ENCODE measurements around the gene FBF1.
"Not testable (repeated sequence)": the region's sequence is repeated elsewhere in the genome, so short reads cannot be mapped to it uniquely, and the experiment has no call there.

Gene FBF1

DNA sequence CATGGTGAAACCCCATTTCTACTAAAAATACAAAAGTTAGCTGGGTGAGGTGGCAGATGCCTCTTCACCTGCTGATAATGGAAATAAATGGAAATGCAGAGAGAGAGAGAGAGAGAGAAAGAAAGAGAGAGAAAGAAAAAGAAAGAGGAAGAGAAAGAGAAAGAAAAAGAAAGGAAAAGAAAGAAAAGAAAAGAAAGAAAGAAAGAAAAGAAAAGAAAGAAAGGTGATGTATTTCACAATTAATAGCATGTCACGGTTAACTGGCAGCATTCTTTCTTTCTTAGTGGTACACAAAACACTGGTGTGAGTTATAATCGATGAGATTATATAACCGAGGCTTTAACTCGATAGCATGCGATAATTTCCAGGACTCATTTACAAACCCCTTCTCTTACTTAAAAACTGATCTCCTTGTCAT, 34.9 kb upstream of the FBF1 start:
- Histone ChIP-seq H3K36me3 (peaks cover 51% of the 10 kb centered on the region), H3K4me3 (ENCODE audit: low read depth, low read length) (no peak overlapping the region), H3K9me3 (ENCODE audit: severe bottlenecking) (no peaks in the 10 kb centered on the region), H3K27me3 (ENCODE audit: insufficient read depth, low read depth, severe bottlenecking) (no peaks in the 10 kb centered on the region), H3K27ac (no peak overlapping the region)
- DNase-seq = no peak
- TF ChIP-seq, protein P1, sequence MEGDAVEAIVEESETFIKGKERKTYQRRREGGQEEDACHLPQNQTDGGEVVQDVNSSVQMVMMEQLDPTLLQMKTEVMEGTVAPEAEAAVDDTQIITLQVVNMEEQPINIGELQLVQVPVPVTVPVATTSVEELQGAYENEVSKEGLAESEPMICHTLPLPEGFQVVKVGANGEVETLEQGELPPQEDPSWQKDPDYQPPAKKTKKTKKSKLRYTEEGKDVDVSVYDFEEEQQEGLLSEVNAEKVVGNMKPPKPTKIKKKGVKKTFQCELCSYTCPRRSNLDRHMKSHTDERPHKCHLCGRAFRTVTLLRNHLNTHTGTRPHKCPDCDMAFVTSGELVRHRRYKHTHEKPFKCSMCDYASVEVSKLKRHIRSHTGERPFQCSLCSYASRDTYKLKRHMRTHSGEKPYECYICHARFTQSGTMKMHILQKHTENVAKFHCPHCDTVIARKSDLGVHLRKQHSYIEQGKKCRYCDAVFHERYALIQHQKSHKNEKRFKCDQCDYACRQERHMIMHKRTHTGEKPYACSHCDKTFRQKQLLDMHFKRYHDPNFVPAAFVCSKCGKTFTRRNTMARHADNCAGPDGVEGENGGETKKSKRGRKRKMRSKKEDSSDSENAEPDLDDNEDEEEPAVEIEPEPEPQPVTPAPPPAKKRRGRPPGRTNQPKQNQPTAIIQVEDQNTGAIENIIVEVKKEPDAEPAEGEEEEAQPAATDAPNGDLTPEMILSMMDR (IDR thresholded peaks at IDR 0.05; ENCODE audit: low read depth, low read length) = no peak

DNA sequence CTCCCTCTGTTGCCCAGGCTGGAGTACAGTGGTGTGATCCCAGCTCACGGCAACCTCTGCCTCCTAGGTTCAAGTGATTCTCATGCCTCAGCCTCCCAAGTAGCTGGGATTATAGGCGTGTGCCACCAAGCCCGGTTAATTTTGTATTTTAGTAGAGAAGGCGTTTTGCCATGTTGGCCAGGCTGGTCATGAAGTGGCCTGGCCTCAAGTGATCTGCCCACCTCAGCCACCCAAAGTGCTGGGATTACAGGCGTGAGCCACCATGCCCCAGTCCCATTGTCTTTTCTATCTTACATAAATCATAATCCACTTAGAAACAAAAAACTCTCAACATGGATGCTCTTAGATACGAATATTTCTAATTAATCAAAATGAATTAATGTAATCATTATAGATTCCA, 34.3 kb upstream of the FBF1 start:
- DNase-seq; H3K27me3 ChIP-seq (ENCODE audit: insufficient read depth, low read depth, severe bottlenecking); H3K9me3 ChIP-seq (ENCODE audit: severe bottlenecking); H3K27ac ChIP-seq; H3K4me3 ChIP-seq (ENCODE audit: low read depth, low read length): not testable (repeated sequence)
- H3K36me3 ChIP-seq = peaks cover 57% of the 10 kb centered on the region

DNA sequence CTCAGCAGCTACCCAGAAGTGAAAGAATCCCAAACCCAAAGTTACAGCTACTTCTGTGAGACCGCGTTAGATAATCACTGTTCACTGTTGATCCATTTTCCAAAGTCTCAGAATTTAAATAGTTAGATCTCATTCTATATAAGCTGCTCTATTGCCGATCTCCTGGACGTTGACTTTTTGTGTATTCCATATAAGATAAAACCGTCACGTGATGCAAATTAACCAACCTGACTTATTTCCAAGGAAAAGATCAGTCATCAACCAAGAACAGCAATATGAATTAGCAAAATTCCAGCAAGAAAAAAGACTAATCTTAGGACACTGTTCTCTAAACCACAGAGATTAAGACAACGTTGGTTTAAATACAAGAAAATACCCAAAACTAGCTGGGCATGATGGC, 29.8 kb upstream of the FBF1 start:
- Histone ChIP-seq H3K27me3 (ENCODE audit: insufficient read depth, low read depth, severe bottlenecking) (no peaks in the 10 kb centered on the region), H3K27ac (no peak overlapping the region), H3K36me3 (peaks cover 55% of the 10 kb centered on the region), H3K4me3 (ENCODE audit: low read depth, low read length) (no peak overlapping the region), H3K9me3 (ENCODE audit: severe bottlenecking) (no peaks in the 10 kb centered on the region)
- TF ChIP-seq, protein P1 (IDR thresholded peaks at IDR 0.05; ENCODE audit: low read depth, low read length) = no peak
- DNase-seq = no peak

DNA sequence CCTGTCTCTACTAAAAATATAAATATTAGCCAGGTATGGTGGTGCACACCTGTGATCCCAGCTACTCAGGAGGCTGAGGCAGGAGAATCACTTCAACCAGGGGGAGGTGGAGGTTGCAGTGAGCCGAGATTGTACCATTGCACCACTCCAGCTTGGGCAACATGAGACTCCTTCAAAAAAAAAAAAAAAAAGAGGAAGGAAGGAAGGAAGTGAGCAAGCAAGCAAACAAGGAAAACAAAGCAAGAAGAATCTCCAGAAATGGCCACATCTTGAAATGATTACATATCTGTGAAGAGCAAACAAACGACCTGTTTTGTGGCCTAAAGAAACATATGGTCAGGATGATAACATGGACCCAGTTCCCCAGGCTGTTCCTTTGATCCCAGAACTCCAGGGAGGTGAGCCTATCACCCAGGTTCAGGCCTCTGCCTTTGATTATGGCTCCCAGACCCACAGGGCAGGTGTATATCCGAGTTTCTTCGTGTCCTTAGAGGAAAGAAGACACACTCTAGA, 29.2 kb upstream of the FBF1 start:
- DNase-seq = no peak
- Histone ChIP-seq H3K36me3 (peaks cover 49% of the 10 kb centered on the region), H3K27ac (no peak overlapping the region), H3K27me3 (ENCODE audit: insufficient read depth, low read depth, severe bottlenecking) (no peaks in the 10 kb centered on the region), H3K4me3 (ENCODE audit: low read depth, low read length) (no peak overlapping the region), H3K9me3 (ENCODE audit: severe bottlenecking) (no peaks in the 10 kb centered on the region)
- TF ChIP-seq, protein P1 (IDR thresholded peaks at IDR 0.05; ENCODE audit: low read depth, low read length) = no peak

DNA sequence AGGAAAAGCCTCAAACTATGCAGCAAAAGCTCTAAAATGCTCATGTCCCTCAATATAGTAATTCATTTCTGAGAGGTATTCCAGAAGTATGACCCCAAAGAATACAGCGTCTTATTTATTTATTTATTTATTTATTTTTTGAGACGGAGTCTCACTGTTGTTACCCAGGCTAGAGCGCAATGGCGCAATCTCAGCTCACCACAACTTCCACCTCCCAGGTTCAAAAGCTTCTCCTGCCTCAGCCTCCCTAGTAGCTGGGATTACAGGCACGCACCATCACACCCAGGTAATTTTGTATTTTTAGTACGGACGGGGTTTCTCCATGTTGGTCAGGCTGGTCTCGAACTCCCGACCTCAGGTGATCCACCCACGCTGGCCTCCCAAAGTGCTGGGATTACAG, 28.2 kb upstream of the FBF1 start:
- H3K36me3 ChIP-seq = peaks cover 44% of the 10 kb centered on the region
- H3K27me3 ChIP-seq (ENCODE audit: insufficient read depth, low read depth, severe bottlenecking); H3K4me3 ChIP-seq (ENCODE audit: low read depth, low read length); DNase-seq; H3K27ac ChIP-seq; H3K9me3 ChIP-seq (ENCODE audit: severe bottlenecking): not testable (repeated sequence)

DNA sequence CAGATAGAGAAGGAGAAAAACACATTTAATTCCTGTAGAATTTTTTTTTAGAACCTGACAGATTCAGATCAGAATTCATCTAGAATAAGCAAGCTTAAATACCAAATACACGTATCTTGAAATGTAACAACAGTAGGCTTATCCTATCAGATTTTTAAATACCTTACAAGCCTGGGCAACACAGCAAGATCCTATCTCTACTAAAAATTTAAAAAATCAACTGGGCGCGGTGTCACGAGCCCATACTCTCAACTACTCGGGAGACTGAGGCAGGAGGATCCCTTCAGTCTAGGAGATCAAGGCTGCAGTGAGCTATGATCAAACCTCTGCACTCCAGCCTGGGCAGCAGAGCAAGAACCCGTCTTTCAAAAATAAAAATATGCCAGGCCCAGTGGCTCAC, 24.6 kb upstream of the FBF1 start:
- TF ChIP-seq, protein P1 (IDR thresholded peaks at IDR 0.05; ENCODE audit: low read depth, low read length) = no peak
- Histone ChIP-seq H3K9me3 (ENCODE audit: severe bottlenecking) (no peaks in the 10 kb centered on the region), H3K27ac (no peak overlapping the region), H3K27me3 (ENCODE audit: insufficient read depth, low read depth, severe bottlenecking) (no peaks in the 10 kb centered on the region), H3K4me3 (ENCODE audit: low read depth, low read length) (no peak overlapping the region), H3K36me3 (peaks cover 23% of the 10 kb centered on the region)
- no peak for DNase-seq

DNA sequence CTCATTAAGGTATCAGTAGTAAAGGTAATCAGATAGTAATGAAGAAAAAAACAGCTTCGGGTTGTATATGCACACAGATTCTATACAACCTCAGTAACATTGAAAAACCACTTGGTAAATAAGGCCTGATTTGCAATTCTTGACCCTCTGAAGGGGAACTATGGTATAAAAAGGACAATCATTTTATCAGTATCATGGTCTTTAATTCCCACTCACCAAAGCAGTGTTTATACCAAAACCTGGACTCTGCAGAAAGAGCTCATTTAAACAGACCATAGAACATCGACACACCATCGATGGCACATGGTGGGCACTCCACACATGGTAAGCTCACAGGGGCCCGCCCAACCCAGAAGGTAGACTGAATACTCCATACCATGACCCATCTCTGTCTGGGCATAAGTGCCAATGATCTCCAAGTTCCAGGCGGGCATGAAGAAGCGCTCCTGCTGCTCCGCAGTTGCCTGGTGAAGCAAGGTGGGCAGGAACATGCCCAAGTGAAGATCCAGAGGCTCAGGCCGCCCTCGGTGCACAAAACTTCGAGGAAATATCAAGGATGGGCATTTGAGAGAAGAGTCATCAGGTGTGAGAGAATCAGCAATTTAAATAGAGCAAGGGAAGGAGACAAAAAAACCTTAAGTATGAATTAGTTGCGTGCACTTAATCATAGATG, 19.1 kb upstream of the FBF1 start:
- Histone ChIP-seq H3K4me3 (ENCODE audit: low read depth, low read length) (no peak overlapping the region), H3K27ac (no peak overlapping the region), H3K27me3 (ENCODE audit: insufficient read depth, low read depth, severe bottlenecking) (no peaks in the 10 kb centered on the region), H3K36me3 (peaks cover 32% of the 10 kb centered on the region), H3K9me3 (ENCODE audit: severe bottlenecking) (no peaks in the 10 kb centered on the region)
- TF ChIP-seq, protein P1 (IDR thresholded peaks at IDR 0.05; ENCODE audit: low read depth, low read length) = no peak
- no peak for DNase-seq

Measured in WERI-Rb-1 (cell line).